Activated CD8-positive, alpha-beta memory T cell treated with anti-CD3 and anti-CD28 coated beads, Interleukin-2, amount 50 U/mL, for 1 hour (primary cell): ENCODE measurements around the gene HMCN1.
"Not testable (repeated sequence)": the region's sequence is repeated elsewhere in the genome, so short reads cannot be mapped to it uniquely, and the experiment has no call there.

ENCODE experiments used
- DNase-seq: peaks from one replicate; pipeline ENCODE4 v3.0.0-alpha.2; 2020; ENCODE audit errors: extremely low read depth

Gene HMCN1

GRCh38 chr1:186194107-186194756 lies 460.0 kb downstream of the HMCN1 start:
- DNase-seq: no peak

DNA sequence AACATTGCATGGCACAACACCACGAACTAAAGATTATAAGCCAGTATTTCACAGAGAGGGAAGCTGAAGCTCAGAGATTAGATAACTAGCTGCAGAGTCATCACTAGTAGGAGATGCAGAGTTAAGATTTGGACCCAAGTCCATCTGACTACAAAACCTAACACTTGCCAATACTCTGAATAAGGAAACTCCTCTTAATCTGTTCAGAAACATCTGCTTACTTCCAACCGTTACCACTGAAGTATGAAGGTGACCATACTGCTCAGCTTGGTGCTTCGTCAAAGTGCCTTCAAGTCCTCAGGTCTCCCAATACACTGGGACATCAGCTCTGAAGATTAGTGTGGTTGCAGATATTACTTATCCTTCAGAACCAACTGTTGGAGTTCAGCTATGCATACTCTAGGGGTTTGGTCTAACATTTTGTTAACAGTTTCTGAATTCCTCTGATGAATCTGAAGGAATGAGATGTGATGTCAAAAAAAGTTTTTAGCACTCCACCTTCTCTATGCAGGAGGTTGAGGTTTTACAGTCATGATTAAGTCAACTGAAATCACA lies 461.3 kb downstream of the HMCN1 start:
- no peak for DNase-seq

DNA sequence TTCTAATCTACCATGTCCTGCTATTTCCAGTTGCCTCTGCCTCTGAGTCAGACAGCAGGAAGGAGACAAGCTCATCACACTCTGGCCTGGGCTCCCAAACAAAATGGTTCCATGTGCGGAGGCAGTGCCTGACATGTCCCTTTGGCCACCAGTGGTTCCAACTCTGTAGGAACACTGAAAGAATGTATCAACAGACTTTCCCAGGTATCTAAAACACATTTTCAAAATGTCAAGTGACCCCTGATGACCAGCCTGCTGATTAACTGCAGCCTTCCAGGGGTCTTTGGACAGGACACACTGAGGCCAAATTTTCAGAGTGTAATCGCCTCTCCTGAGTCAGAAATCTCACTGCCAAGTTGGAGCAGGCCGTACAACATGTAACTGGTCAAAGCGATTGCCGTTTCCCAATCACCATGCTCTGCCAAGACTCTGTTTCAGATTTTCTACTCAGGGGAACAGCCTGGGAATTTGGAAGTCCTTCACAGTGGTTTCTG lies 468.1 kb downstream of the HMCN1 start:
- DNase-seq: no peak

GRCh38 chr1:186202776-186203175 lies 468.6 kb downstream of the HMCN1 start:
- no peak for DNase-seq

DNA sequence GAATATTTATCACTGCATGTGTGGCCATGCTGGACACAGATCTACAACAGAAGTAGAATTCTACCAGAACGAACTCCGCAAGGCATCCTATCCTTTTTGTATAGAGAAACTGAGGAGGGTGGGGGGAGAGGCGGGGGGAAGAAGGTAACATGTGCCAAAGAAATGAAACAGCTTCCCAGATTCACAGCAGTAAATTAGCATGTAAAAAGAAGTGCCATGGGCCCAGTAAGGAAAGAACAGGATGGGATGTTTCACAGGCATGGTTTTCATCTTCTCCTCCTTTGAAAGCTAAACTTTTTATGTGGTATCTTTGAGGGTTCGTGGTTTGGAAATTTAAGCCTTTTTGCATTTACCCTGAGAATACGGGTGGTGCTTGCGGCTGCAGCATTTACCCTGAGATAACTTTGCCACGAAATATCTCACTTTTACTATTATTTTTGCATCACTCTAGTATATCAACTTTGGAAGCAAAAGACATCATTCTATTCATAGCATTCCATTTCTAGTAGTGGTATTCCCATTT lies 471.9 kb downstream of the HMCN1 start:
- no peak for DNase-seq

GRCh38 chr1:186207391-186208085 lies 473.3 kb downstream of the HMCN1 start:
- DNase-seq: no peak

- no peak for DNase-seq
Measured at GRCh38 chr1:186208405-186209129, 474.4 kb downstream of the HMCN1 start.

- DNase-seq: no peak
Measured at GRCh38 chr1:186210258-186210657, 476.1 kb downstream of the HMCN1 start.

- DNase-seq: not testable (repeated sequence)
Measured at GRCh38 chr1:186211583-186211982, 477.4 kb downstream of the HMCN1 start.

GRCh38 chr1:186212568-186213224 lies 478.5 kb downstream of the HMCN1 start:
- DNase-seq: no peak

DNA sequence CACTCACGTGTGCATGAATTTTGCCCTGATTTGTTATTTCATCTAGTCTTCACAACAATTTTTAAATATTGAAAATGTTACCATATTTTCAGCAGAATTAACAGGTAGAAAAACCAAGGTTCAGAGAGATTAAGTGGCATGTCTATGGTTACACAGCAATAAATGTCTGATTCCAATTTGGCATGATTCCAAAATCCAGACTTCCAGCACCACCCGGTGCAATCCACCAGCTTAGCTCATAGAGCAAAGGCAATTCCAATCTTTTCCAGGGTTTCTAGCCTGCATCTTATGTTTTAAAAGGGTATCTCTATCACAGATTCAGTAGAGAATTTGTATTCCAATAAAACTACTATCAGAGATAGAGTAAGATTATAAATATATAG lies 479.0 kb downstream of the HMCN1 start:
- no peak for DNase-seq

GRCh38 chr1:186214791-186215190 lies 480.6 kb downstream of the HMCN1 start:
- no peak for DNase-seq

DNA sequence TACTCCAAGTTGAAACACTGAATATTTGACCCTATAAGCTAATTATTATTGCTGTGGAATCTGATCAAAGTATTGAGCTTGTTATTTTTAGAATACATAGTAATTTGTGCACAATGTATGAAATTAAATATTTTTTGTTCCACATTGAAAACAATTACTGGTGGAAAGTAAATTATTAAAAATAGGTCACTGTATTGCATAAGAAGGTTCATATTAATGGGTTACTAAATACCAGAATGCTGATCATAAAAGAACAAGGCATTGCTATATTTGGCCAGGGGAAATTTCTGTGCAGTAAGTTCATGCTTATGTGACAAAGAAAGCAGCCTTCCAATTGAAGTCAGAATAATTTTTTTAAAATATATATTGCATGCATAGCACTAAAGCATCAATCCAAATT lies 481.4 kb downstream of the HMCN1 start:
- no peak for DNase-seq

- DNase-seq: no peak
Measured at GRCh38 chr1:186218654-186219352, 484.6 kb downstream of the HMCN1 start.

DNA sequence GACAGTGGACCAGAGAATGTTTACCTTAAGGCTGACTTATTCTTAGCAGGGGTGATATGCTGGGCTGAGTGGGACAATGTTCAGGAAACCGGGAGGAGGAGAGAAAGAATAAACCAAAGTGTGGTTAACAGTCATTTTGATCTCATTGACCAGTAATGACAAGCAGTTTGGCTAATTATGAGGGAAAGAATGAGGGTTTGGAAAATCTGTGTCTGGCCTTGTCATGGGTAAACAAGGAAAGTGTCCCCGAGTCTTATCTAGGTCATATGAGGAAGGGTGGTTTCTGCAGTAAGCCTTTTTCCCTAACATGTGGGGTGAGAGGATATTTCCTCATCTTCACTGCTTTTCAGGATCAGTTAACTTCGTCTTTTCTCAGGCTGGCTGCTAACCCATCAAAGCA lies 485.9 kb downstream of the HMCN1 start:
- no peak for DNase-seq

DNA sequence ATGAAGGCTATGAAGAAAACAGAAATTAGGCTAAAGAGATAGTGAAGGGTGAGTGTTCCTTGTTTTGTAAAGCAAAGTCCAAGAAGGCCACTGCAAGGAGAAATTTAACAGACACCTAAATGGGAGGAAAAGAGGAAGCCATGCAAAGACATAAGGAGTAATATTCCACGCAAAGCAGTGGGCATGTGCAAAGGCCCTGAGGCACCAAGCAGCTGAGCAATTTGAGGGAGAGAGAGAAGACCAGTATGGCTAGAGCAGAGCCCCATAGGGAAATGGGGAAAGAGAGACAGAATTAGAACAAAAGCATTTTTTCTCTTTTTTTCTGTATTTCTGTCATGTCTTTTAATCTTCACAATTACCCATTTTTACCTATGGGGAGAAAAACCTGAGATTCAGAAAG lies 486.7 kb downstream of the HMCN1 start:
- no peak for DNase-seq

GRCh38 chr1:186225096-186225495 lies 490.9 kb downstream of the HMCN1 start:
- no peak for DNase-seq

GRCh38 chr1:186228749-186229148 lies 494.6 kb downstream of the HMCN1 start:
- DNase-seq: no peak

DNA sequence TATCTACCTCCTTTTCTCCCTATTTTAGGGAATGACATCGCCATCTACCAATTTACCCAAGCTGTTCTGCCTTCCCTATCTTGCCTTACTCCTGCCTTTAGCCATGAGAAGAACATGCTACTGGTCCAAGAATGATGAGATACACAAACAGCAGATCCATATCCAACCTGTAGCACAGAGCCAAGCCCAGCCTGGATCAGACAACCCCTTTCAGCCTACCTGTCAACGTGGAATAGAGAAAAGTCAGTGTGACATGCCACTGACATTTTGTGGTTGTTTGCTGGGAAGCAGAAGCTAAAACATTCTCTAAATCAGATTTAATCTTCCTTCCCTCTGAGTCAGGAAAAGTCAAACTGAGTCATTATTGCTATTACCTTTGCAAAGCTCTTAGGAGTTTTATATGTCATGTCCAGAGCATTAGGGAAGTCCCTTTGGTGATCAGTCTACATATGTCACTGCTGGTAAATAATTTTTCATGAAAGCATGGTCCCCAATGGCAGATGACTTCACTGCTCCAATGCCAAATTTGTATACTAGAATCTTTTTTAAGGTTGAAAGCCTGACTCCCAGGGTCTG lies 497.8 kb downstream of the HMCN1 start:
- DNase-seq: no peak

DNA sequence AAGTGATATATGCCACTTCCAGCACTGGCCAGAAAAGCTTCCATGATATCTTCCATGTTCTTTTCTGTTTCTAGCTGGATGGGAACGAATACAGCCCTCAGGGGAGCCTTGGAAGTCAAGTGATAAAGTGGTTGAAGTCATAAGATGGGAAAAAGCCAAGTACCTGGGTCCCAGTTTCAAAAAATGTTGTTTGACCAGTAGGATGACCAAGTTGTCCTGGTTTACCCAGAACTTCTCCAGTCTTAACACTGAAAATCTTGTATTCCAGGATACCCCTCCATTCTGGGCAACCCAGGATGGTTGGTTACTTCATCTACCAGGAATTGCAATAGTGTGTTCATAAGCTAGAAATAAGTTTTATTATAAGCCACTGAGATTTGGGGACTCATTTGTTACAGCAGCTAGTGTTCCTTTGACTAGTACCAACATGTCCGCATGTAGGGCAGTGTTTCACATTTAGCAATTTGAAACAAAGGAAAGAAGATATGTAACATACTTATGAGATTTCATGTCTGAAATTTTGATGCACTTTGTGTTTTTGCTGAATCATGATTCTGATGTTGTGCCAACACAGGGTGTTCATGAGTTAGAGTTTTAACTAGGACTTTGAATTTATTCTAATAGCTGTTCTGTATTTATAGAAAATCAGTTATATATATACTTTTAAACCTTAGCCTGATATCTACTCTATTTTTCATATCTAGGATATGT lies 500.9 kb downstream of the HMCN1 start:
- no peak for DNase-seq
